ENCODE results near the gene SOX6. TPM values are rescaled to one million over a fixed set of nuclear protein-coding genes. Genes with fewer than 3 reads are reported as not detected.

The SOX6 gene
- polyA plus RNA-seq, 1 donor (not counting 4 experiments of a cell fraction or from before 2014, with no cell fraction given), result 6.0 TPM

DNA sequence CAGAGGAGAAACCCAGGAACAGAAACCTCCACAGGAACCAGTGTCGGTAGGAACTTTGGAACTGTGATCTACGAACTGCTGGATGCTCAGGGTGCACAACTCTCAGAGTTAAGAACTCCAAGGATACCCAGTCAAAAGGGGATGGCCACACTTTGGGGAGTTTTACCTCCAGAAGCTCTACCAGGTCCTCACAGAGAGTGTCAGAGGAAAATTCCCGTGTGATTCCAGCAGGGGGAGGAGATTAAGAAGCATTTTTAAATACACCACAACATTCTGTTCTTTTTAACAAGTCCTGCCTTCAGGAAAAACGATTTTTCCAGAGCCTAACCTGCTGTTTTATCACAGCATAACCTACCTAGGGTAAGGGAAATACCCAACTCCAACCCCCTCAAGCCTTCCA lies 104.0 kb downstream of the SOX6 start:
- H3K9ac ChIP-seq (ENCODE audit: control insufficient read depth, extremely low read depth, insufficient read depth, low read length), result no peak overlapping the region
- H3K4me2 ChIP-seq (ENCODE audit: control insufficient read depth, extremely low read depth, insufficient read depth, low read depth, low read length), result no peak overlapping the region
- no peaks in the 10 kb centered on the region for H3K9me3 ChIP-seq (ENCODE audit: control insufficient read depth, low read depth, low read length)
- no peaks in the 10 kb centered on the region for H3K79me2 ChIP-seq (ENCODE audit: control insufficient read depth, insufficient read depth, low read length)
- no peak overlapping the region for H3K27ac ChIP-seq (ENCODE audit: control insufficient read depth, insufficient read depth, low read length)
- FAIRE-seq (no peak), DNase-seq (ENCODE audit: low read depth, low spot score) (no peak)
- no peak overlapping the region for H3K4me3 ChIP-seq (ENCODE audit: control insufficient read depth in 2 of 3, extremely low read depth in 1 of 3, insufficient read depth in 2 of 3, low read depth in 1 of 3, low read length in 3 of 3)
- no peak for TF ChIP-seq EZH2 (IDR thresholded peaks at IDR 0.05; ENCODE audit: low read length)
- TF ChIP-seq, protein P1, sequence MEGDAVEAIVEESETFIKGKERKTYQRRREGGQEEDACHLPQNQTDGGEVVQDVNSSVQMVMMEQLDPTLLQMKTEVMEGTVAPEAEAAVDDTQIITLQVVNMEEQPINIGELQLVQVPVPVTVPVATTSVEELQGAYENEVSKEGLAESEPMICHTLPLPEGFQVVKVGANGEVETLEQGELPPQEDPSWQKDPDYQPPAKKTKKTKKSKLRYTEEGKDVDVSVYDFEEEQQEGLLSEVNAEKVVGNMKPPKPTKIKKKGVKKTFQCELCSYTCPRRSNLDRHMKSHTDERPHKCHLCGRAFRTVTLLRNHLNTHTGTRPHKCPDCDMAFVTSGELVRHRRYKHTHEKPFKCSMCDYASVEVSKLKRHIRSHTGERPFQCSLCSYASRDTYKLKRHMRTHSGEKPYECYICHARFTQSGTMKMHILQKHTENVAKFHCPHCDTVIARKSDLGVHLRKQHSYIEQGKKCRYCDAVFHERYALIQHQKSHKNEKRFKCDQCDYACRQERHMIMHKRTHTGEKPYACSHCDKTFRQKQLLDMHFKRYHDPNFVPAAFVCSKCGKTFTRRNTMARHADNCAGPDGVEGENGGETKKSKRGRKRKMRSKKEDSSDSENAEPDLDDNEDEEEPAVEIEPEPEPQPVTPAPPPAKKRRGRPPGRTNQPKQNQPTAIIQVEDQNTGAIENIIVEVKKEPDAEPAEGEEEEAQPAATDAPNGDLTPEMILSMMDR (optimal IDR thresholded peaks at IDR 0.05 in 1 of 3, IDR thresholded peaks at IDR 0.05 in 1 of 3, conservative IDR thresholded peaks at IDR 0.05 in 1 of 3; ENCODE audit: extremely low read depth in 1 of 3, insufficient read depth in 2 of 3, low read length in 3 of 3), result peak in 2 of 3 experiments; percentile 12 to 30
- dilution Hi-C loops (cut with MboI; ENCODE audit: extremely low pct_ligation_motif_present, low sequenced_read_pairs), result no loop called here
- H3K27me3 ChIP-seq (ENCODE audit: control insufficient read depth, extremely low read depth, insufficient read depth, low read length), result no peaks in the 10 kb centered on the region
- H4K20me1 ChIP-seq (ENCODE audit: control insufficient read depth, extremely low read depth, insufficient read depth, low read length), result no peaks in the 10 kb centered on the region
- H3K36me3 ChIP-seq (ENCODE audit: control insufficient read depth in 2 of 2, extremely low read depth in 1 of 2, insufficient read depth in 2 of 2, low read length in 2 of 2), result no peaks in the 10 kb centered on the region
- H3K4me1 ChIP-seq (ENCODE audit: control insufficient read depth, extremely low read depth, insufficient read depth, low read length), result no peaks in the 10 kb centered on the region
- no peaks in the 10 kb centered on the region for H3K9me1 ChIP-seq (ENCODE audit: control insufficient read depth, extremely low read depth, insufficient read depth, low read length)
- peak overlapping the region; percentile 5 for H2AFZ ChIP-seq (ENCODE audit: control insufficient read depth, low read length)

DNA sequence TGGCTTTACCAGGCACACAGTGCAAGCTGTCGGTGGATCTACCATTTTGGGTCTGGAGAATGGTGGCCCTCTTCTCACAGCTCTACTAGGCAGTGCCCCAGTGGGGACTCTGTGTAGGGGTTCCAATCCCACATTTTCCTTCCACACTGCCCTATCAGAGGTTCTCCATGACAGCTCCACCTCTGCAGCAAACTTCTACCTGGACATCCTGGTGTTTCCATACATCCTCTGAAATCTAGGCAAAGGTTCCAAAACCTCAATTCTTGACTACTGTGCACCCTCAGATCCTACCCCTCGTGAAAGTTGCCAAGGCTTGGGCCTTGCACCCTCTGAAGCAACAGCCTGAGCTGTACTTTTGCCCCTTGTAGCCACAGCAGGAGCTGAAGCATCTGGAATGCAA lies 108.1 kb downstream of the SOX6 start:
- Histone ChIP-seq H3K9ac (ENCODE audit: control insufficient read depth, extremely low read depth, insufficient read depth, low read length) (no peak overlapping the region), H3K79me2 (ENCODE audit: control insufficient read depth, insufficient read depth, low read length) (no peaks in the 10 kb centered on the region), H2AFZ (ENCODE audit: control insufficient read depth, low read length) (no peak overlapping the region), H3K27ac (ENCODE audit: control insufficient read depth, insufficient read depth, low read length) (no peak overlapping the region), H3K4me2 (ENCODE audit: control insufficient read depth, extremely low read depth, insufficient read depth, low read depth, low read length) (no peak overlapping the region), H3K9me3 (ENCODE audit: control insufficient read depth, low read depth, low read length) (no peaks in the 10 kb centered on the region), H3K4me3 (ENCODE audit: control insufficient read depth in 2 of 3, extremely low read depth in 1 of 3, insufficient read depth in 2 of 3, low read depth in 1 of 3, low read length in 3 of 3) (no peak overlapping the region), H4K20me1 (ENCODE audit: control insufficient read depth, extremely low read depth, insufficient read depth, low read length) (no peaks in the 10 kb centered on the region), H3K36me3 (ENCODE audit: control insufficient read depth in 2 of 2, extremely low read depth in 1 of 2, insufficient read depth in 2 of 2, low read length in 2 of 2) (no peaks in the 10 kb centered on the region), H3K9me1 (ENCODE audit: control insufficient read depth, extremely low read depth, insufficient read depth, low read length) (no peaks in the 10 kb centered on the region), H3K4me1 (ENCODE audit: control insufficient read depth, extremely low read depth, insufficient read depth, low read length) (no peaks in the 10 kb centered on the region), H3K27me3 (ENCODE audit: control insufficient read depth, extremely low read depth, insufficient read depth, low read length) (no peaks in the 10 kb centered on the region)
- FAIRE-seq, result no peak
- TF ChIP-seq, protein P1 (optimal IDR thresholded peaks at IDR 0.05 in 1 of 3, IDR thresholded peaks at IDR 0.05 in 1 of 3, conservative IDR thresholded peaks at IDR 0.05 in 1 of 3; ENCODE audit: extremely low read depth in 1 of 3, insufficient read depth in 2 of 3, low read length in 3 of 3), result no peak
- no peak for TF ChIP-seq EZH2 (IDR thresholded peaks at IDR 0.05; ENCODE audit: low read length)
- no peak for DNase-seq (ENCODE audit: low read depth, low spot score)
- dilution Hi-C loops (cut with MboI; ENCODE audit: extremely low pct_ligation_motif_present, low sequenced_read_pairs), result no loop called here

Data from keratinocyte (primary cell).